HG03469 (cell line): ENCODE data around the gene ORC4.

Experiments
- ATAC-seq: cut with Tn5 transposase; IDR thresholded peaks from one replicate; pipeline ENCODE4 v1.9.1; 2021; ENCODE audit warnings: mild to moderate bottlenecking, moderate library complexity, moderate number of reproducible peaks; ENCODE audit not compliant: unreplicated experiment

Gene ORC4

DNA sequence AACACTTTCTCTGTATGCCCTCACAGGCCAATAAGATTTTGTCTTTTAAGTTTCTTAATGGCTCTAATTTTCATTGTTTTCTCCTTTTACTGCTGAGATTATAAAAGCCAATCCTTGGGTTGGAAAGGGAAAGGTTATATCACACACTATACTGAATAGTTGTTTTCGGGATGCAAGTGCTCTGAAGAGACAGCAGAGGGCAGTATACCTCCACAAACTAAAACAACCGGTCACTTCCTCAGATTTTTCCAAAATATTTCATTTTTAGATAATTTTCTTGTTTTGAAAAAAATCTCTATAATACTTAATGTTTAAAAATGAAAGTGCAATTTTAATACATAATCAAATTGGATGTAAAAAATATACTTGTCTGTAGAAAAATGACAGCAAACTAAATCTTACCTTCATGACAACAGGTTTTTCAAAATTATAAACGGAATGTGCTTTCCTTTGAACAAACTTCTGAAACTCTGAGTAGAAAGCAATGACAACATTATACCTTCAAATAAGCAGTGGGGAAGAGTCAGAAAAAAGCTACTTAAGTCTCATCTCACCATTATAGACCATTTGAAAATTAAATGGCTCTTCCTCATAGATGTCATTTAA lies 82.7 kb downstream of the ORC4 start:
- ATAC-seq, result no peak

DNA sequence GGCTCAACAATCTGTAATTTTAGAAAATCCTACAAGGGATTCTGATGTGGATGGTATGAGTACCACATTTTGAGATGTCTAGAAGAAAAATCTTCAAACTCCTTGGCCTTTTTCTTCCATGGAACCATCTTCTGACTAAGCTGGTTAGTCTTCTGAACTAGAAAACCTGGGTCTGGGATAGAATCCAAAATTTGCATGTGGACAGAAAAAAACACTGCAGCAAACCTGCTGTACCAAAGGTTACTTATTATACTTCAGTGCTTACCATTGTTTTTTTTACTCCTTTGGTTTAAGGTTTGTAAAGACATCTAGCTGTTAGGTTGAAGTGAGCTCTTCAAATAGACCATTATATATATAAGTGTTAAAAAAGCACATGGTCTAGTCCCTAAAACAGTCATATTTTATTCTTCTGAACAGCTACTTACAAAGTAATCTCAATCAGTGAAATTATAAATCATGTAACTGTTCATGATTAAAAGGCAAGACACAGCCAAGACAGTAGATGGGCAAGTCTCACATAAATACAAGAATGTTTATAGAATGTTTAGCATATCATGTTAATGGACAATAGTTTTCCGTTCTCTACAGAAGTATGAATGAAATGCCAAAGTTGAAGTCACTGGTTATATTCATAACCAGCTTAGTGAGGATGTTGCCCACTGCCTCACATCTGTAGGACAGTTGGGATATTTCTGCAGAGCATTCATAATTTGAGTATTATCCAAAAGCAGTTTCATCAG lies 85.5 kb downstream of the ORC4 start:
- no peak for ATAC-seq

GRCh38 chr2:147933931-147934330 lies 86.6 kb downstream of the ORC4 start:
- no peak for ATAC-seq

DNA sequence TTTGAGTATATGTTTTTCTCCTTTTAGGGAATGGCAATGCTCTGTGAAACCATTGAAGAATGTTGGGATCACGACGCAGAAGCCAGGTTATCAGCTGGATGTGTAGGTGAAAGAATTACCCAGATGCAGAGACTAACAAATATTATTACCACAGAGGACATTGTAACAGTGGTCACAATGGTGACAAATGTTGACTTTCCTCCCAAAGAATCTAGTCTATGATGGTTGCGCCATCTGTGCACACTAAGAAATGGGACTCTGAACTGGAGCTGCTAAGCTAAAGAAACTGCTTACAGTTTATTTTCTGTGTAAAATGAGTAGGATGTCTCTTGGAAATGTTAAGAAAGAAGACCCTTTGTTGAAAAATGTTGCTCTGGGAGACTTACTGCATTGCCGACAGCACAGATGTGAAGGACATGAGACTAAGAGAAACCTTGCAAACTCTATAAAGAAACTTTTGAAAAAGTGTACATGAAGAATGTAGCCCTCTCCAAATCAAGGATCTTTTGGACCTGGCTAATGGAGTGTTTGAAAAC lies 93.4 kb downstream of the ORC4 start:
- no peak for ATAC-seq

GRCh38 chr2:147925886-147926285 lies 94.7 kb downstream of the ORC4 start:
- no peak for ATAC-seq

- no peak for ATAC-seq
Observed at GRCh38 chr2:147924647-147925046, 95.9 kb downstream of the ORC4 start.

DNA sequence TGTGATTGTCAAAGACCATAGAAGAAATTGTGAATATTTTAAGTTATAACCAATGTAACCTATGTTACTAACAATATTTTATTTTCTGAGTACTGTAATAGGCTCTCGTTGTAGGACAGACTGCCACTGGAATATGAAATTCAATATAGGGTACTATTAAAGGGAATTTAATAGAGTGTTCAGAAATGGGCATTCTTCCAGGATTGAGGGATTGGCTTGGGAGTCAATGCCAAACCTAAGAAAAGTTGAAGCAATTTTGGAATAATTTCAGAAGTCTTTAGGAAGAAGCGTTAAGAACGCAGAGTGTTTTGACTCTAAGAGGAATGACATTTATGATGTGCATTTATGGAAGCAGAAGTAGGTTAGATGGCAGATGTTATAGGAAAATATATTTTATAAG lies 96.7 kb downstream of the ORC4 start:
- ATAC-seq, result no peak

DNA sequence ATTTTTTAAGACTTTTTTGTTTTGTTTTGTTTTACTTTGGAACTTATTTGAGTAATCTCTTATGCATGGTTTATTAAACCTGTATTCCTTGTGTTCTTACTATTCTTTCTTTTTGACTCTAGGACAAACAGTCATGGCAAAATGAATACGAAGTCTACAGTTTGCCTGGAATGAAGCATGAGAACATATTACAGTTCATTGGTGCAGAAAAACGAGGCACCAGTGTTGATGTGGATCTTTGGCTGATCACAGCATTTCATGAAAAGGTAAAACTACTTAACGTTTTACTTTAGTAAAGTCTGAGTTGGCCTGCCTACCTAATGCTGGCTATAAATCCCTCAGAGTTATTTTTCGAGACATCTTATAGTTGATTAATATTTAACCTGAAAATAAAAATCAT lies 103.4 kb downstream of the ORC4 start:
- no peak for ATAC-seq

- ATAC-seq, result no peak
Observed at GRCh38 chr2:147916723-147917122, 103.8 kb downstream of the ORC4 start.

- no peak for ATAC-seq
Observed at GRCh38 chr2:147916067-147916466, 104.5 kb downstream of the ORC4 start.

GRCh38 chr2:147913701-147914480 lies 106.6 kb downstream of the ORC4 start:
- no peak for ATAC-seq

DNA sequence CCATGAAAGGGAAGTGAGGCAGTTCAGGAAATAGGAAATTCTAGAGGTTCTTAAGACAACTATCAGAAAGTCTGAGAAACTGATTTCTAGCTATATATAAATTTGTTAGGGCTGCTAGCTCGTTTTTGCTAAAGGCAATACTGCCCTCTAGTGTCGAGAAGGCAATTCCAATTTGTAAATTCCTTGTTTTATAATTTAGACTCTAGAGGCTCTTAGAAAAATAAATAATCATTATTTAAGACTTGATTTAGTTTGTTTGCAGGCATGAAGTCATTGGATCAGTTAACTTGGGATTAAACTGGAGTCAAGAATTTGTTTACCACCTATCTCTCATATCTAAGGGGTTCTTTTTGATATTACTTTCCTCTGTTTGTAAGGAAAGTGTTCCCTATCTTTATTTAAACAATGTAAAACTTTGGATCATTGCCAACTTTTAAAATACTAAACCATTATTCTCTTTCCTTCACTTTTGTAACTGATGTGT lies 109.5 kb downstream of the ORC4 start:
- ATAC-seq, result no peak

- ATAC-seq, result no peak
Observed at GRCh38 chr2:147909178-147909577, 111.4 kb downstream of the ORC4 start.

DNA sequence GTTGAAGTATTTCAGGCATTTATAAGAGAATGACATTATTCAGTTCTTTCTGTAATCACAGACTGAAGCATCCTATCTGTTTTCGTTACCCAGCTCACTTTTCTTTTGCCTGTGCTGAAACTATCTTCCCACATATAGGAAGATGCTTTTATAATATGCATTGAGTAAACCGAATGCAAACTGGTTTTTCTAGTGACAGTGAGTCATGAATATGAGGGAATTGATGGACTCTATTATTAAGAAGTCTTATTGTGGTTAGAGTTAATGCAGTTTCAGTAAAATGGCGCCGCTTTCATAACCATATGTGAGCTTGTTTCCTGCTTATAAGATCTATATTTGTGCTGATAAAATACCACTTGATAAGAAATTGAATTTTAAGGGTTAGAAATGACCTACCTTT lies 116.5 kb downstream of the ORC4 start:
- no peak for ATAC-seq

DNA sequence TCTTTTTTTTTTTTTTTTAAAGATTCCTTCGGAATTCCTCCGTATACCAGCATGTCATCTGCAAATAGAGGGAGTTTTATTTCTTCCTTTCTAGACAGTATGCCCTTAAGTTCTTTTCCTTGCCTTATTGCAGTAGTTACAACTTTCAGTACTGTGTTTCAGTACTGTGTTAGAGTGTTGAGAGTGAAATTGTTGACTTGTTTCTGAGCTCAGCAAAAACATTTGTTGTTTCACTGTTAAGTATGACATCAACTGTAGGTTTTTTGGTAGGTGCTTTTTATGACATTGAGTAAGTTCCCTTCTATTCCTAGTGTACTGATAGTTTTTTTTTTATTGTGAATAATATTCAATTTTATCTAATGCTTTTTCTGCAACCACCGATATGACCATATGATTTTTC lies 131.9 kb downstream of the ORC4 start:
- ATAC-seq, result no peak

DNA sequence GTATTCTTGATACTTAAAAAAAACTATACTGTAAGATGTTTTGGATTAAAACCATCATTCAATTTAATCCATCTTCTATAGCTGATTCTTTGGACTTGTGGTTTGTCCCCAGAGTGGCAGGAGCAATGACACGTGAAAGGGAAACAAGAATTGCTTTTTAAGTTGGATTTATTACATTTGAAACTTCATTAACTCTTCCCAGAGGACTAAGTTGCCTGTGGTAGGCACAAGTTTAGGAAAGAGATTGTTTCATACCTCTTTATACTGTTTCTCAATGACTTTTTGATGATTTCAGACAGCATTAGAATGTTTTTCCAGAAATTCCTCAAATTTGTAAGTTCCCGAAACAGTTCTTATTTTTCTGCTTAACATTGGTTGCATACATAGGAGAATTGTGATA lies 134.4 kb downstream of the ORC4 start:
- ATAC-seq, result no peak

DNA sequence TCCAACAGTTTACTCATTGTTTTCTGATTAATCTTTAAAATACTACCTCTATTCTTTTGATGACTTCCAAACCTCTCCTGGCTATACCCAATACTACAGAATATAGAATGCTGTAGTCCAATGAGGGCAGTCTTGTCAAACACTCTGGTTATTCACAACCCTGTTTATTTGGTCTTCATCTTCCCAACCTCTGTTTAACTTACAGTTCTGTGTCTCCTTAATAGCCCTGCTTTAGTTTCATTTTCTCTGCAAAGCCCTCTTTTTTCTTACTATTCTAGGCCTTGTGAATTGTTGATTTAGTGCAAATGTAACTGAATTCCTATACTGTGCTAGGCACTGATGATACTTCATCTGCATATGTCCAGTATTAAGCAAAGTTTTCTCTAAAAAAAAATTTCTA lies 135.7 kb downstream of the ORC4 start:
- ATAC-seq, result no peak

- no peak for ATAC-seq
Observed at GRCh38 chr2:147882631-147883030, 137.9 kb downstream of the ORC4 start.
